CD14-positive monocyte (primary cell): ENCODE data around the gene HSPA6. TPM values are rescaled to one million over a fixed set of nuclear protein-coding genes. Genes with fewer than 3 reads are reported as not detected.

ENCODE experiments used
- DNase-seq, 3 donors: peaks; one replicate each; pipeline ENCODE4 v3.0.0-alpha.2; 2011 to 2022
- H2AFZ ChIP-seq: 2 replicates; pipeline ENCODE4 v1.6.0; 2012; ENCODE audit warnings: mild to moderate bottlenecking, low read depth, low read length, inconsistent platforms; ENCODE audit not compliant: insufficient read depth, poor library complexity, severe bottlenecking
- H3K27ac ChIP-seq, 2 donors: 1 replicate in 1 of 2; 2 replicates in 1 of 2; pipeline ENCODE4 v1.5.1; 2012 to 2013; ENCODE audit warnings: low read length in 2 of 2, control low read depth in 1 of 2, inconsistent platforms in 1 of 2, low read depth in 1 of 2, mild to moderate bottlenecking in 1 of 2
- H3K27me3 ChIP-seq, 2 donors: one replicate each; pipeline versions ENCODE4 v1.6.0 to v1.6.1; 2011 to 2013; ENCODE audit warnings: low read length in 2 of 2; ENCODE audit not compliant: control insufficient read depth in 2 of 2, insufficient read depth in 2 of 2
- H3K36me3 ChIP-seq, 2 donors: replicated peaks in 1 of 2; 1 replicate in 1 of 2; 2 replicates in 1 of 2; pipeline versions ENCODE4 v1.5.1 to v1.6.1; 2012 to 2013; ENCODE audit warnings: low read length in 2 of 2, control low read depth in 1 of 2, inconsistent platforms in 1 of 2, mild to moderate bottlenecking in 1 of 2; ENCODE audit not compliant: insufficient read depth in 2 of 2, control insufficient read depth in 1 of 2
- H3K4me1 ChIP-seq, 2 donors: 1 replicate in 1 of 2; 2 replicates in 1 of 2; pipeline versions ENCODE4 v1.5.1 to v1.6.1; 2012 to 2013; ENCODE audit warnings: low read length in 2 of 2, control low read depth in 1 of 2, inconsistent platforms in 1 of 2, mild to moderate bottlenecking in 1 of 2, moderate library complexity in 1 of 2; ENCODE audit not compliant: insufficient read depth in 2 of 2, control insufficient read depth in 1 of 2
- H3K4me2 ChIP-seq: replicated peaks from 2 replicates; pipeline ENCODE3; 2012; ENCODE audit warnings: low read length, moderate library complexity, mild to moderate bottlenecking; ENCODE audit not compliant: poor library complexity, severe bottlenecking; ENCODE audit errors: extremely low read depth
- H3K4me3 ChIP-seq, 3 experiments: fragments of 200-600 bp in 1 of 3; sonication (generic) in 1 of 3; replicated peaks in 1 of 3; 1 replicate in 2 of 3; 2 replicates in 1 of 3; pipeline ENCODE4 v1.5.1; 2011 to 2013; ENCODE audit warnings: low read length in 3 of 3, mild to moderate bottlenecking in 3 of 3, control low read depth in 2 of 3, low read depth in 2 of 3, inconsistent platforms in 1 of 3, moderate library complexity in 1 of 3
- H3K79me2 ChIP-seq: 2 replicates; pipeline ENCODE4 v1.6.0; 2012; ENCODE audit warnings: mild to moderate bottlenecking, control low read depth, inconsistent platforms, low read length, moderate library complexity; ENCODE audit not compliant: insufficient read depth
- H3K9ac ChIP-seq: 2 replicates; pipeline ENCODE4 v1.6.0; 2017; ENCODE audit warnings: low read length, mild to moderate bottlenecking; ENCODE audit not compliant: insufficient read depth, poor library complexity, severe bottlenecking
- H3K9me3 ChIP-seq, 2 donors: replicated peaks in 1 of 2; 1 replicate in 1 of 2; 2 replicates in 1 of 2; pipeline versions ENCODE4 v1.5.1 to v1.6.1; 2012 to 2013; ENCODE audit warnings: low read length in 2 of 2, control low read depth in 1 of 2; ENCODE audit not compliant: control insufficient read depth in 1 of 2, insufficient read depth in 1 of 2
- H4K20me1 ChIP-seq: 2 replicates; pipeline ENCODE4 v1.6.0; 2012; ENCODE audit warnings: mild to moderate bottlenecking, low read length, control low read depth, moderate library complexity; ENCODE audit not compliant: insufficient read depth
- H3K27ac Mint-ChIP-seq, 7 donors: one replicate each; pipeline ENCODE4 v1.8.0; 2020; ENCODE audit warnings: mild to moderate bottlenecking in 7 of 7, mixed read lengths in 7 of 7, moderate library complexity in 6 of 7, inconsistent platforms in 2 of 7
- H3K27me3 Mint-ChIP-seq, 3 donors: one replicate each; pipeline ENCODE4 v1.8.0; 2021 to 2022; ENCODE audit warnings: low read depth in 3 of 3, mild to moderate bottlenecking in 3 of 3, mixed read lengths in 3 of 3, moderate library complexity in 3 of 3, inconsistent platforms in 1 of 3
- H3K36me3 Mint-ChIP-seq, 2 donors: one replicate each; pipeline ENCODE4 v1.8.0; 2020; ENCODE audit warnings: mixed read lengths in 2 of 2, inconsistent platforms in 1 of 2, mild to moderate bottlenecking in 1 of 2
- H3K4me1 Mint-ChIP-seq: one replicate; pipeline ENCODE4 v1.8.0; 2020; ENCODE audit warnings: mild to moderate bottlenecking, mixed read lengths
- H3K4me3 Mint-ChIP-seq, 2 donors: one replicate each; pipeline ENCODE4 v1.8.0; 2020; ENCODE audit warnings: mild to moderate bottlenecking in 2 of 2, mixed read lengths in 2 of 2, moderate library complexity in 1 of 2
- H3K9me3 Mint-ChIP-seq, 7 donors: one replicate each; pipeline ENCODE4 v1.8.0; 2020 to 2022; ENCODE audit warnings: mixed read lengths in 7 of 7, mild to moderate bottlenecking in 6 of 7, moderate library complexity in 6 of 7, inconsistent platforms in 2 of 7
- CTCF ChIP-seq: fragments of 200-600 bp; IDR thresholded peaks from one replicate; pipeline ENCODE4 v1.8.0; 2022; ENCODE audit warnings: antibody characterized with exemption, mild to moderate bottlenecking
- WGBS: methylation state at CpG from one replicate; pipeline ENCODE4 v1.1.5; 2013; ENCODE audit warnings: missing lambda C conversion rate; ENCODE audit not compliant: insufficient coverage; 5-methylcytosine and 5-hydroxymethylcytosine counted together
- intact Hi-C, 2 donors: fragments of 100-400 bp; cut with micrococcal nuclease; formaldehyde crosslinking; loops; one replicate each; pipeline versions ENCODE4 v1.15.0 to v1.15.1; 2023
- polyA plus RNA-seq, 3 donors: library from polyadenylated mRNA; depleted of rRNA in 1 of 3; unstranded in 2 of 3; stranded (reverse) in 1 of 3; fragments of 300-500 nt in 2 of 3; fragments of >200 nt in 1 of 3; fragmentation: Illumina TruSeq in 2 of 3; gene quantifications; 1 replicate in 2 of 3; 2 replicates in 1 of 3; pipeline ENCODE4 v1.2.3, GENCODE V29; 2012 to 2021

Gene HSPA6
- polyA plus RNA-seq, 3 donors: 3.4 to 37.5 (median 19.3) TPM

DNA sequence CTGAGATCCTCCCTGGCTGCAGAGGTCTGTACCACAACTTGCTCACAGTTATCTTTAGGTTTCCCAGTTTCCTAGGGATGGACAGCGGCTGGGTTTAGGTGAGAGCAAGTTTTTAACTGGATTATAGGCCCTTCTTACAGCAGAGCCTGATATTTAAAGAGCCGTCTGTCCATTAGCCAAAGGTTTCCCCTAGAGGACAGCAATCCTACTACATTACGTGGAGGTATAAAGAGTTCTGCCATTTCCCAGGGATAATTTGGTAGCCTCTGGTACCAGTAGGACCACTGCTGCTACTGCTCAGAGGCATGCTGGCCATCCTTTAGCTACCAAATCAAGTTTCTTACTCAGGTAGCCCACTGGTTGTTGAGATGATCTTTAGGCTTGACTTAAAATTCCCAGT is 41.0 kb upstream of the HSPA6 start:
- Histone ChIP-seq H3K27ac (no peak overlapping the region), H3K9ac (no peak overlapping the region), H3K4me3 (no peak overlapping the region), H2AFZ (no peak overlapping the region), H3K4me1 (peaks cover 7 to 13% of the 10 kb centered on the region in 2 donors), H3K79me2 (no peaks in the 10 kb centered on the region), H3K9me3 (no peaks in the 10 kb centered on the region), H3K27me3 (peaks cover 17 to 51% of the 10 kb centered on the region in 2 donors), H3K36me3 (no peaks in the 10 kb centered on the region), H3K4me2 (no peak overlapping the region), H4K20me1 (no peaks in the 10 kb centered on the region)
- intact Hi-C loops: no loop called here
- H3K36me3 Mint-ChIP-seq: peaks cover under 1 to 2% of the 10 kb centered on the region in 2 donors
- H3K27me3 Mint-ChIP-seq: peaks cover 15 to 16% (median 15%) of the 10 kb centered on the region in 3 donors
- H3K4me1 Mint-ChIP-seq: peaks cover 8% of the 10 kb centered on the region
- no peak for DNase-seq
- no peak overlapping the region for H3K27ac Mint-ChIP-seq
- peaks cover 0 to 9% (median 4%) of the 10 kb centered on the region in 7 donors for H3K9me3 Mint-ChIP-seq
- peak overlapping the region in 1 of 2 donors; percentile 44 for H3K4me3 Mint-ChIP-seq
- WGBS: 100% methylated on average over 1 of the region's 3 CpGs
- TF ChIP-seq CTCF: no peak

DNA sequence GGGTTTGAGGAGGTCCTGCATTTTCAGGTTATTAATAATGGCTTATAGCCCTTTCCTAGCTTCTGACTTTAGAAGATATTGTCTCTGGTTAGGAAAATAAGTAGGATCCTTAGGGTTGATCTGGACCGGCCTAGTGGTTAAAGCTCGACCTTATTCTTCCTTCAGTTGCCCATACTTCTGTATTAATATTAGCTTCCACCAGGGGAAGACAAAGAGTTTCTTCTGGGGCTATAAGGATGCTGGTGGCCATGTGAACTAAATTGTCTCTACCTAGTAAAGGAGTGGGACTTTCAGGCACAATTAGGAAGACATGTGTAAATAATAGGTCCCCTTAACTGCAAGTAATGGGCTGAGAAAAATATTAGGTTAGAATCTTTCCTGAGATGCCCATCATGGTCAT is 39.7 kb upstream of the HSPA6 start:
- intact Hi-C loops: loop anchor here (2.0 to 5.0 kb wide), 2 partner anchors 256 to 258 kb away; no protein-coding TSS in a partner anchor
- Mint-ChIP-seq H3K27ac (no peak overlapping the region), H3K27me3 (peaks cover 16 to 19% (median 18%) of the 10 kb centered on the region in 3 donors), H3K36me3 (peaks cover 2 to 3% of the 10 kb centered on the region in 2 donors), H3K4me3 (no peak overlapping the region), H3K4me1 (peaks cover 9% of the 10 kb centered on the region), H3K9me3 (peaks cover 0 to 5% (median under 1%) of the 10 kb centered on the region in 7 donors)
- H3K27ac ChIP-seq: no peak overlapping the region
- no peak overlapping the region for H3K4me2 ChIP-seq
- no peak overlapping the region for H3K9ac ChIP-seq
- H2AFZ ChIP-seq: no peak overlapping the region
- H3K4me3 ChIP-seq: no peak overlapping the region
- H3K36me3 ChIP-seq: no peaks in the 10 kb centered on the region
- H3K4me1 ChIP-seq: peaks cover 7 to 13% of the 10 kb centered on the region in 2 donors
- no CpG with 5 or more reads among the region's 2 CpGs for WGBS
- TF ChIP-seq CTCF: peak; percentile 75
- H3K9me3 ChIP-seq: no peaks in the 10 kb centered on the region
- DNase-seq: peak in 2 of 3 donors; percentile 16 to 23
- no peaks in the 10 kb centered on the region for H3K79me2 ChIP-seq
- no peaks in the 10 kb centered on the region for H4K20me1 ChIP-seq
- H3K27me3 ChIP-seq: peaks cover 17 to 49% of the 10 kb centered on the region in 2 donors
